Prostate gland (tissue), 2 donors: ENCODE measurements around the gene TUBB3.

Experiments used
- CTCF ChIP-seq, 4 experiments: fragments of 200-600 bp in 2 of 4; fragments of 450-650 bp in 2 of 4; sonication (generic) in 2 of 4; IDR thresholded peaks; 1 replicate in 3 of 4; 2 replicates in 1 of 4; pipeline ENCODE4 v1.5.1; 2016 to 2019; ENCODE audit warnings: antibody characterized with exemption in 4 of 4, mild to moderate bottlenecking in 2 of 4, moderate library complexity in 2 of 4
- POLR2AphosphoS5 ChIP-seq: sonication (generic); formaldehyde crosslinking; IDR thresholded peaks from one replicate; pipeline ENCODE4 v1.6.1; 2017; ENCODE audit warnings: antibody characterized with exemption

- TF ChIP-seq POLR2AphosphoS5 (no peak), CTCF (IDR thresholded peaks at IDR 0.05) (no peak)
Observed at GRCh38 chr16:89955001-89955685, 32.0 kb downstream of the TUBB3 start.
